ENCODE results near the gene TMEM106B. TPM values are rescaled to one million over a fixed set of nuclear protein-coding genes. Genes with fewer than 3 reads are reported as not detected.
A peak's percentile ranks its signal among the peaks of the same experiment; 100 is the strongest.
"Not testable (repeated sequence)": the region's sequence is repeated elsewhere in the genome, so short reads cannot be mapped to it uniquely, and the experiment has no call there.

TMEM106B gene
- total and polyA plus RNA-seq, 7 experiments from 2014 or later: 22.8 to 69.2 (median 40.1) TPM

DNA sequence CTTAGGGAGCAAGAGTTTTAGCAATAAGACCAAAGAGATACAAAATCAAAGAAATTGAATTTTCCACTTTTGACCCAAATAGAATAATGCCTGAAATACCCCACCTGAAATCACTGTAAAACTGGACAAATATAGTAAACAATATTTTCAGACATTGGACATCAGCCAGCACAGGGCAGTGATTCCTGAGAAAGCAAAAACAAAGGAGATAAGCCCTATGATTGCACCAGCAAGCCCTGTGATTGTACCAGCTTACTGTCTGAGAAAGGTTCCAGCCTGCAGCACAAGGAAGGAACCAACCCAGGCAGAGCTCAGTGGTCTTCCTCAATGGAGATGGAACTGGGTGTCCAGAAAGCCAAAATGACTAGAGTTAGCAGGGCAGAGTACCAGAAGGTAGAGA lies 10.3 kb downstream of the TMEM106B start:
- no peak overlapping the region for H3K27ac ChIP-seq (ENCODE audit: low read depth, low read length)
- intact Hi-C loops (cut with micrococcal nuclease): no loop called here
- Mint-ChIP-seq H3K36me3 (peaks cover 35 to 75% (median 73%) of the 10 kb centered on the region in 5 donors), H3K27ac (peak overlapping the region in 6 of 9 donors; percentile 23 to 86 (median 65)), H3K4me1 (peaks cover 37 to 93% (median 87%) of the 10 kb centered on the region in 7 donors), H3K9me3 (peaks cover 0 to 16% (median 0%) of the 10 kb centered on the region in 11 donors), H3K27me3 (no peaks in the 10 kb centered on the region), H3K4me3 (peak overlapping the region in 5 of 10 donors; percentile 31 to 79 (median 45))
- peaks cover 18 to 31% of the 10 kb centered on the region in 2 donors for H3K4me1 ChIP-seq (ENCODE audit: control insufficient read depth in 2 of 2, insufficient read depth in 2 of 2, low read length in 2 of 2)
- CTCF ChIA-PET: interaction anchor here (0.7 kb wide), 1 partner anchor 13 kb away, joined by 3 read pairs; no protein-coding TSS in a partner anchor
- no peaks in the 10 kb centered on the region for H3K9me3 ChIP-seq (ENCODE audit: control insufficient read depth in 2 of 3, low read length in 3 of 3)
- no peaks in the 10 kb centered on the region for H3K27me3 ChIP-seq (ENCODE audit: control insufficient read depth in 2 of 2, insufficient read depth in 2 of 2, low read length in 2 of 2)
- ATAC-seq (no peak), DNase-seq (no peak)
- peaks cover 0 to 24% (median 9%) of the 10 kb centered on the region in 3 experiments for H3K36me3 ChIP-seq (ENCODE audit: control insufficient read depth in 2 of 3, insufficient read depth in 3 of 3, low read length in 3 of 3)
- POLR2A ChIA-PET: interaction anchor here (0.6 to 1.4 kb wide), 3 partner anchors 10 to 188 kb away, joined by 3 to 6 read pairs (median 5); partner anchors contain the start of gene TMEM106B
- no peak overlapping the region for H3K4me3 ChIP-seq (ENCODE audit: low read length)

DNA sequence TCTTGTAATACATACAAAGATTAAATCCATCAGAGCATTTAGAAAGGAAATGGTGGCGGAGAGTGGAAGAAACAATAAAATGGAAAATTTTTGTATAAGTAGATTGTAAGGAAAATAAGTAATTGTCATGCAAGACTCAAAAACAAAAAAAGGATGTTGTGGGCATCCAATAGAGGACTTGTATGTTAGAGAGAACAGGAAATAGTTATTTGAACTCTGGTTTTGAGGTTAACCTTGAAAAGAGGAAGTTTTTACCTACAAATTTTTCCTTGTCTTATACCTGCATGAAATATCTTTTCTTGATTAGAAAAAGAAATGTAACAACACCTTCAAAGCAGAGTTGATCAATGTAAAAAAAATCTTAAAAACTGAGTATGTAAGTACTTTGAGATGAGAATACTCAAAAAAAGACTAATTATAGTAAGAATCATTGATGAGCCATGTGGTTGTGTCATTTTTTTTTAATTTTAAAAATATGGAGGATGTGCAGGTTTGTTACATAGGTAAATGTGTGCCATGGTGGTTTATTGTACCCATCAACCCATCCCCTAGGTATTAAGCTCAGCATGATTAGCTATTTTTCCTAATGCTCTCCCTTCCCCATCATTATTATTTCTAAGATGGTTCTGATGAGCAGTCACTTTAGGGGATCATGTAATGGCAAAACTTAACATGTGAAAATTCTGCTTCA lies 11.9 kb downstream of the TMEM106B start:
- Mint-ChIP-seq H3K4me1 (peaks cover 30 to 88% (median 78%) of the 10 kb centered on the region in 7 donors), H3K36me3 (peaks cover 25 to 66% (median 61%) of the 10 kb centered on the region in 5 donors), H3K27me3 (no peaks in the 10 kb centered on the region), H3K9me3 (peaks cover 0 to 16% (median 0%) of the 10 kb centered on the region in 11 donors), H3K4me3 (peak overlapping the region; percentile 51 to 79 (median 66)), H3K27ac (peak overlapping the region; percentile 64 to 87 (median 84))
- intact Hi-C loops (cut with micrococcal nuclease): loop anchor here (1.0 to 2.0 kb wide), 4 partner anchors 11 to 34 kb away; partner anchors contain the start of gene TMEM106B (in 2 of the 2)
- peaks cover 18 to 31% of the 10 kb centered on the region in 2 donors for H3K4me1 ChIP-seq (ENCODE audit: control insufficient read depth in 2 of 2, insufficient read depth in 2 of 2, low read length in 2 of 2)
- no peak overlapping the region for H3K4me3 ChIP-seq (ENCODE audit: low read length)
- peaks cover 0 to 16% (median 9%) of the 10 kb centered on the region in 3 experiments for H3K36me3 ChIP-seq (ENCODE audit: control insufficient read depth in 2 of 3, insufficient read depth in 3 of 3, low read length in 3 of 3)
- ATAC-seq (peak; percentile 87), DNase-seq (peak in 7 of 9 donors; percentile 41 to 72 (median 61))
- H3K27ac ChIP-seq (ENCODE audit: low read depth, low read length): peak overlapping the region; percentile 29
- no peaks in the 10 kb centered on the region for H3K27me3 ChIP-seq (ENCODE audit: control insufficient read depth in 2 of 2, insufficient read depth in 2 of 2, low read length in 2 of 2)
- ChIA-PET CTCF (no interaction called here), POLR2A (interaction anchor here (1.1 to 1.5 kb wide), 2 partner anchors 12 to 35 kb away, joined by 3 to 5 read pairs; partner anchors contain the start of gene TMEM106B)
- no peaks in the 10 kb centered on the region for H3K9me3 ChIP-seq (ENCODE audit: control insufficient read depth in 2 of 3, low read length in 3 of 3)

GRCh38 chr7:12225017-12225416 lies 13.9 kb downstream of the TMEM106B start:
- peaks cover 18 to 35% of the 10 kb centered on the region in 2 donors for H3K4me1 ChIP-seq (ENCODE audit: control insufficient read depth in 2 of 2, insufficient read depth in 2 of 2, low read length in 2 of 2)
- H3K27ac ChIP-seq (ENCODE audit: low read depth, low read length); DNase-seq; CTCF ChIA-PET; H3K27me3 ChIP-seq (ENCODE audit: control insufficient read depth in 2 of 2, insufficient read depth in 2 of 2, low read length in 2 of 2); ATAC-seq; H3K36me3 ChIP-seq (ENCODE audit: control insufficient read depth in 2 of 3, insufficient read depth in 3 of 3, low read length in 3 of 3); H3K9me3 ChIP-seq (ENCODE audit: control insufficient read depth in 2 of 3, low read length in 3 of 3); H3K4me3 ChIP-seq (ENCODE audit: low read length); POLR2A ChIA-PET; H3K27me3 Mint-ChIP-seq; intact Hi-C loops (cut with micrococcal nuclease): not testable (repeated sequence)
- H3K9me3 Mint-ChIP-seq: peaks cover 0 to 16% (median 0%) of the 10 kb centered on the region in 11 donors
- H3K4me3 Mint-ChIP-seq: peak overlapping the region in 1 of 10 donors; percentile 39
- H3K4me1 Mint-ChIP-seq: peaks cover 25 to 85% (median 70%) of the 10 kb centered on the region in 7 donors
- peaks cover 12 to 52% (median 46%) of the 10 kb centered on the region in 5 donors for H3K36me3 Mint-ChIP-seq
- H3K27ac Mint-ChIP-seq: peak overlapping the region in 1 of 9 donors; percentile 63

DNA sequence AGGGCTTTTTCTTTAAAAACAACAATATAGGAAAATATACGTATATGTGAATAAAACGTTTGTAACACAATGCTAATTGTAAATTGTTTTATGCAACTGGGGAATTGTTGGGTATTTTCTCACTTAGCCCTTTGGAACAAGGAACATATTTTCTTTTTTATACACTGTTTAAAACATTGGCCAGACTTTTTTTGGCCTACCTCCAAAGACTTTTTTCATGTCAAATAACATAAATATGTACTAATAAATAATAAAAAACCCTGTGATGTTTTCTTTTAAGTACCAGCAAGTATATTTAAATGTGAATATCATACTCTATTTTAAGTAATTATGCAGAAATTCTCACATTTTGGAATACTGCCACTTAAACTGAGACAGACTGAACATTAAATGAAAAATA lies 15.7 kb downstream of the TMEM106B start:
- ATAC-seq: no peak
- peak overlapping the region in 3 of 10 donors; percentile 3 to 18 (median 5) for H3K4me3 Mint-ChIP-seq

DNA sequence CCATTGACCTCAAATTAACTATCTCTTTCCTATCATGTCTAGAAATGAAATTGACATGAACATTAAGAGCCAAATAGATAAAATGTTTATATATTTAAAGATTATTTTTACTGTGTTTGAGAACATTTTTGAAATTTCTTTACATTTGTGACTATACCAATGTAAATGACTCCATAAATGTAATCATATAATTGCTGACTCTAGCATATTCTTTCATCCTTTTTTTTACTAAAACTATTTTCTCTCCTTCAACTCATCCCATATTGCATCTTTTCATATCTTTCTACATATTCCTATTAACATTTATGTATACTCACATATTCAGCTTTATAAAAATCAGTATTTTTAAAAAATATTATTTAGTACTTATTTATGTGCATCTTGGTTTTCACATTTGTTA lies 16.9 kb downstream of the TMEM106B start:
- no peak overlapping the region for H3K4me3 ChIP-seq (ENCODE audit: low read length)
- H3K27ac Mint-ChIP-seq: no peak overlapping the region
- DNase-seq: no peak
- POLR2A ChIA-PET: interaction anchor here (1.7 kb wide), 1 partner anchor 17 kb away, joined by 9 read pairs; the partner anchor contains the start of gene TMEM106B
- peaks cover 0 to 12% (median 0%) of the 10 kb centered on the region in 11 donors for H3K9me3 Mint-ChIP-seq
- H3K27ac ChIP-seq (ENCODE audit: low read depth, low read length): no peak overlapping the region
- intact Hi-C loops (cut with micrococcal nuclease): loop anchor here in 1 of 2 donors (1.0 kb wide), 1 partner anchor 8 kb away; no protein-coding TSS in a partner anchor
- peaks cover 10 to 55% (median 42%) of the 10 kb centered on the region in 7 donors for H3K4me1 Mint-ChIP-seq
- H3K27me3 ChIP-seq (ENCODE audit: control insufficient read depth in 2 of 2, insufficient read depth in 2 of 2, low read length in 2 of 2): no peaks in the 10 kb centered on the region
- H3K36me3 Mint-ChIP-seq: peaks cover 8 to 40% (median 36%) of the 10 kb centered on the region in 5 donors
- peaks cover 0 to 21% (median 10%) of the 10 kb centered on the region in 3 experiments for H3K36me3 ChIP-seq (ENCODE audit: control insufficient read depth in 2 of 3, insufficient read depth in 3 of 3, low read length in 3 of 3)
- no peaks in the 10 kb centered on the region for H3K27me3 Mint-ChIP-seq
- no peaks in the 10 kb centered on the region for H3K9me3 ChIP-seq (ENCODE audit: control insufficient read depth in 2 of 3, low read length in 3 of 3)
- CTCF ChIA-PET: no interaction called here
- H3K4me3 Mint-ChIP-seq: no peak overlapping the region
- no peak for ATAC-seq
- peaks cover 7 to 19% of the 10 kb centered on the region in 2 donors for H3K4me1 ChIP-seq (ENCODE audit: control insufficient read depth in 2 of 2, insufficient read depth in 2 of 2, low read length in 2 of 2)

More for the DNA sequence above, 15.7 kb downstream of the TMEM106B start:
- peaks cover 0 to 19% (median 8%) of the 10 kb centered on the region in 3 experiments for H3K36me3 ChIP-seq (ENCODE audit: control insufficient read depth in 2 of 3, insufficient read depth in 3 of 3, low read length in 3 of 3)
- peak overlapping the region in 2 of 9 donors; percentile 2 to 10 for H3K27ac Mint-ChIP-seq
- H3K4me3 ChIP-seq (ENCODE audit: low read length): no peak overlapping the region
- H3K27me3 Mint-ChIP-seq: no peaks in the 10 kb centered on the region
- ChIA-PET POLR2A (no interaction called here), CTCF (no interaction called here)
- H3K4me1 Mint-ChIP-seq: peaks cover 16 to 68% (median 55%) of the 10 kb centered on the region in 7 donors
- no peaks in the 10 kb centered on the region for H3K9me3 ChIP-seq (ENCODE audit: control insufficient read depth in 2 of 3, low read length in 3 of 3)
- peaks cover 8 to 40% (median 38%) of the 10 kb centered on the region in 5 donors for H3K36me3 Mint-ChIP-seq
- no peak overlapping the region for H3K27ac ChIP-seq (ENCODE audit: low read depth, low read length)
- no peak for DNase-seq
- H3K4me1 ChIP-seq (ENCODE audit: control insufficient read depth in 2 of 2, insufficient read depth in 2 of 2, low read length in 2 of 2): peaks cover 18 to 30% of the 10 kb centered on the region in 2 donors
- peaks cover 0 to 14% (median 0%) of the 10 kb centered on the region in 11 donors for H3K9me3 Mint-ChIP-seq
- intact Hi-C loops (cut with micrococcal nuclease): loop anchor here in 1 of 2 donors (2.0 kb wide), 1 partner anchor 16 kb away; the partner anchor contains the start of gene TMEM106B
- no peaks in the 10 kb centered on the region for H3K27me3 ChIP-seq (ENCODE audit: control insufficient read depth in 2 of 2, insufficient read depth in 2 of 2, low read length in 2 of 2)

GRCh38 chr7:12229046-12229445 lies 18.0 kb downstream of the TMEM106B start:
- H3K27ac ChIP-seq (ENCODE audit: low read depth, low read length): no peak overlapping the region
- no peaks in the 10 kb centered on the region for H3K9me3 ChIP-seq (ENCODE audit: control insufficient read depth in 2 of 3, low read length in 3 of 3)
- Mint-ChIP-seq H3K4me3 (no peak overlapping the region), H3K4me1 (peaks cover 5 to 45% (median 32%) of the 10 kb centered on the region in 7 donors), H3K27me3 (no peaks in the 10 kb centered on the region), H3K9me3 (peaks cover 0 to 12% (median 0%) of the 10 kb centered on the region in 11 donors), H3K36me3 (peaks cover 8 to 44% (median 36%) of the 10 kb centered on the region in 5 donors), H3K27ac (no peak overlapping the region)
- POLR2A ChIA-PET: interaction anchor here (1.7 kb wide), 1 partner anchor 18 kb away, joined by 9 read pairs; the partner anchor contains the start of gene TMEM106B
- no peak overlapping the region for H3K4me3 ChIP-seq (ENCODE audit: low read length)
- peaks cover 0 to 9% of the 10 kb centered on the region in 2 donors for H3K4me1 ChIP-seq (ENCODE audit: control insufficient read depth in 2 of 2, insufficient read depth in 2 of 2, low read length in 2 of 2)
- ATAC-seq (no peak), DNase-seq (no peak)
- CTCF ChIA-PET: interaction anchor here (0.7 to 1.1 kb wide), 2 partner anchors 17 to 64 kb away, joined by 3 to 4 read pairs; no protein-coding TSS in a partner anchor
- H3K27me3 ChIP-seq (ENCODE audit: control insufficient read depth in 2 of 2, insufficient read depth in 2 of 2, low read length in 2 of 2): no peaks in the 10 kb centered on the region
- intact Hi-C loops (cut with micrococcal nuclease): no loop called here
- peaks cover 0 to 21% (median 10%) of the 10 kb centered on the region in 3 experiments for H3K36me3 ChIP-seq (ENCODE audit: control insufficient read depth in 2 of 3, insufficient read depth in 3 of 3, low read length in 3 of 3)

All from naive thymus-derived CD4-positive, alpha-beta T cell (primary cell).